Suprapubic skin (tissue), 3 donors: Measurements from ENCODE around the gene PIGW.

Experiments
- POLR2A ChIP-seq, 2 donors: fragments of 450-650 bp; IDR thresholded peaks; one replicate each; pipeline ENCODE4 v1.6.1; 2017; ENCODE audit warnings: antibody characterized with exemption in 2 of 2, mild to moderate bottlenecking in 2 of 2, moderate library complexity in 2 of 2
- TF ChIP-seq, protein P1 (sequence below), 2 donors: fragments of 200-600 bp in 1 of 2; fragments of 450-650 bp in 1 of 2; sonication (generic) in 1 of 2; IDR thresholded peaks; one replicate each; pipeline ENCODE4 v1.5.1; 2016 to 2019; ENCODE audit warnings: antibody characterized with exemption in 2 of 2, mild to moderate bottlenecking in 1 of 2, moderate library complexity in 1 of 2

DNA sequence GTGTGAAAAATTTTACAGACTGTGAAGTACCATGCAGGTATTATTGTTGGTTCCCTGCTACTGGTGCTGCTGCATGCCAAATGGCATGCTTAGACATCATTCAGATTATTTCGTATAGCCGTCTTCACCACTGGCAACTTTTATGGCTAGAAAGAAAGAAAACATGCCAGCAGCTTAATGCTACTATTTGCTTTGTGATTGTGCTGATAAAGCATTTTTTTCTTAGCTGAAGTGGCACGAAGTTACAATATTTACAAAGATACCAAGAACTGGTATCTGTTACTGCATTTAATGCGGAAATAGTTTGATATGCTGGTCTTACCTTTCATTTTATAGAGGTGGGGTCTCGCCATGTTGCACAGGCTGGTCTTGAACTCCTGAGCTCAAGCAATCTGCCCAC, 40.1 kb upstream of the PIGW start:
- TF ChIP-seq, protein P1, sequence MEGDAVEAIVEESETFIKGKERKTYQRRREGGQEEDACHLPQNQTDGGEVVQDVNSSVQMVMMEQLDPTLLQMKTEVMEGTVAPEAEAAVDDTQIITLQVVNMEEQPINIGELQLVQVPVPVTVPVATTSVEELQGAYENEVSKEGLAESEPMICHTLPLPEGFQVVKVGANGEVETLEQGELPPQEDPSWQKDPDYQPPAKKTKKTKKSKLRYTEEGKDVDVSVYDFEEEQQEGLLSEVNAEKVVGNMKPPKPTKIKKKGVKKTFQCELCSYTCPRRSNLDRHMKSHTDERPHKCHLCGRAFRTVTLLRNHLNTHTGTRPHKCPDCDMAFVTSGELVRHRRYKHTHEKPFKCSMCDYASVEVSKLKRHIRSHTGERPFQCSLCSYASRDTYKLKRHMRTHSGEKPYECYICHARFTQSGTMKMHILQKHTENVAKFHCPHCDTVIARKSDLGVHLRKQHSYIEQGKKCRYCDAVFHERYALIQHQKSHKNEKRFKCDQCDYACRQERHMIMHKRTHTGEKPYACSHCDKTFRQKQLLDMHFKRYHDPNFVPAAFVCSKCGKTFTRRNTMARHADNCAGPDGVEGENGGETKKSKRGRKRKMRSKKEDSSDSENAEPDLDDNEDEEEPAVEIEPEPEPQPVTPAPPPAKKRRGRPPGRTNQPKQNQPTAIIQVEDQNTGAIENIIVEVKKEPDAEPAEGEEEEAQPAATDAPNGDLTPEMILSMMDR (IDR thresholded peaks at IDR 0.05) = no peak
- TF ChIP-seq POLR2A (IDR thresholded peaks at IDR 0.05) = no peak
